Mesodermal cell (in vitro differentiated cells): ENCODE measurements around the gene SNX12.

Source experiments
- H3K27ac ChIP-seq: 2 replicates; pipeline ENCODE4 v1.7.0; 2013; ENCODE audit warnings: mild to moderate bottlenecking, low read depth, low read length, moderate library complexity; ENCODE audit not compliant: severe bottlenecking
- H3K36me3 ChIP-seq: 2 replicates; pipeline ENCODE4 v1.7.1; 2013; ENCODE audit warnings: mild to moderate bottlenecking, low read length, moderate library complexity; ENCODE audit not compliant: control insufficient read depth, insufficient read depth
- H3K4me1 ChIP-seq: one replicate; pipeline ENCODE4 v1.7.1; 2013; ENCODE audit warnings: mild to moderate bottlenecking, low read length; ENCODE audit not compliant: insufficient read depth, control insufficient read depth, poor library complexity, severe bottlenecking
- H3K4me3 ChIP-seq: 2 replicates; pipeline ENCODE4 v1.7.0; 2013; ENCODE audit warnings: low read length, control low read depth, mild to moderate bottlenecking; ENCODE audit not compliant: insufficient read depth, poor library complexity, severe bottlenecking; ENCODE audit errors: extremely low read depth
- H3K9me3 ChIP-seq: 2 replicates; pipeline ENCODE4 v1.7.1; 2013; ENCODE audit warnings: mild to moderate bottlenecking, low read length, moderate library complexity; ENCODE audit not compliant: control insufficient read depth
- WGBS, 2 experiments: methylation state at CpG; one replicate each; pipeline ENCODE4 v1.1.5; 2013; ENCODE audit warnings: missing lambda C conversion rate in 2 of 2; ENCODE audit not compliant: insufficient coverage in 2 of 2; 5-methylcytosine and 5-hydroxymethylcytosine counted together

The SNX12 gene

DNA sequence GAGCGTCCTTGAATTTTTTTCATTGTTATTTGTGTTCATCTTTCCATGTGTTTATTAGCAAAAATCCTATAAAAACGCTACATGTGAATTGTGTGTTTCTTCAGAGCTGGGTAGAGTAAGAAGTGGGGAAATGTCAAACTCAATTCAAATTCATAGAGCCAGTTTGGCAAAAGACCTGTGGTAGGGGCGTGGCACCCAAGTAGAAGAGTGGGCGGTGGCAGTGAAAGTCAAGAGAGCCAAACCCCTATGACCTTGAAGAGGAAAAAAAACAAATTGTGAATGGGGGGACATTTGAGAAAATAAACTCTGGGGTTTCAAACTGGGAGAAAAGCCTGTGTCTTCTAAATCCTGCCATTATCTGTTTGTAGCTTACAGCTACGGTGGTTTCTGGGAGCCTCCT is 23.1 kb upstream of the SNX12 start:
- Histone ChIP-seq H3K27ac (no peak overlapping the region), H3K4me3 (no peak overlapping the region), H3K9me3 (no peaks in the 10 kb centered on the region), H3K36me3 (no peaks in the 10 kb centered on the region), H3K4me1 (no peaks in the 10 kb centered on the region)
- WGBS, 2 experiments: 93 to 100% methylated on average over 3 of the region's 5 CpGs

DNA sequence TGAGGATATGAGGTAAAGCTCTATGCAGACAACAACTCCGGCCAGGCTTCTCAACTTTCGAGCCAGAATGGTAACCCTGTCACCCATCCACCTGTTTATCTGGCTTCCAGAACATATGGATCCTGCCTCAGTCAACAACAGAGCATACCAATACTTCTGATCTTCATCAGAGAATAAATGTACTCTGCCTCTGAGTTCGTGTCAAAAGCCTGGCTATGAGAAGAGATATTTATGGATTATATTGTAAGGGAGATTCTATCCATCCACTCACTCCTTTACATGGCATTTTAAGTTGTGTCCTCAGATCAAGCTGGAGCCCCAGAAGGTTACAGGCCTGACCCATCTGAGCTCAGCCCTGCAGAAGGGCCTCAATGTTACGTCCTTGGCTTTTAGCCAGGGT is 17.8 kb upstream of the SNX12 start:
- 93% methylated on average over 2 of the region's 4 CpGs; no CpG with 5 or more reads in 1 of the 2 experiments for WGBS, 2 experiments
- Histone ChIP-seq H3K4me3 (no peak overlapping the region), H3K9me3 (no peaks in the 10 kb centered on the region), H3K4me1 (no peaks in the 10 kb centered on the region), H3K27ac (no peak overlapping the region), H3K36me3 (no peaks in the 10 kb centered on the region)

- Histone ChIP-seq H3K4me3 (no peak overlapping the region), H3K36me3 (no peaks in the 10 kb centered on the region), H3K27ac (no peak overlapping the region), H3K9me3 (no peaks in the 10 kb centered on the region), H3K4me1 (no peaks in the 10 kb centered on the region)
- WGBS, 2 experiments: 100% methylated on average over 2 of the region's 4 CpGs; no CpG with 5 or more reads in 1 of the 2 experiments
Measured at GRCh38 chrX:71082822-71083221, 14.7 kb upstream of the SNX12 start.

- no peak overlapping the region for H3K27ac ChIP-seq
- H3K9me3 ChIP-seq: no peaks in the 10 kb centered on the region
- WGBS, 2 experiments: 84% methylated on average over 4 of the region's 5 CpGs; no CpG with 5 or more reads in 1 of the 2 experiments
- H3K4me3 ChIP-seq: no peak overlapping the region
- H3K4me1 ChIP-seq: no peaks in the 10 kb centered on the region
- no peaks in the 10 kb centered on the region for H3K36me3 ChIP-seq
Measured at GRCh38 chrX:71082124-71082647, 14.1 kb upstream of the SNX12 start.

- Histone ChIP-seq H3K9me3 (no peaks in the 10 kb centered on the region), H3K27ac (no peak overlapping the region)
- no CpG with 5 or more reads among the region's 3 CpGs for WGBS, 2 experiments
Measured at GRCh38 chrX:71081330-71082123, 13.4 kb upstream of the SNX12 start.

DNA sequence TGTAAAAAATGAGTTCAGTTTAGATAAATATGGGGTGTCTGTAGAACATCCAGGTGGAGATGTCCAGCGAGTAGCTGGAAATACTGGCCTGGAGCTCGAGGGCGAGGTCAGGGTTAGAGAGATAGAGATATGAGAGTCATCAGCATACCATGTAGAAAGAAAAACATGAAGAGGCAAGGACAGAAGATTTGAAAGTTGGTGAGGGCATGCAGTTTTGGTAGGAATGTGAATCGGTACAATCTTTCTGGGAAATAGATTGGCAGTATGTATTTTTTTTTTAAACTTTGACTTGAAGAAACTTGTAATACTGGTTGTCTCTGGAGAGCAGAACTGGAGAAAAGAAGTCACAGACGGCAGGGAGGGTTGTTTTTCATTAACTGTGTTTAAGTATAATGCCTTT is 2.4 kb upstream of the SNX12 start:
- WGBS, 2 experiments: 93% methylated on average over 3 to 4 of the region's 5 CpGs
- Histone ChIP-seq H3K4me1 (no peaks in the 10 kb centered on the region), H3K27ac (no peak overlapping the region), H3K4me3 (no peak overlapping the region), H3K36me3 (no peaks in the 10 kb centered on the region), H3K9me3 (no peaks in the 10 kb centered on the region)

More at GRCh38 chrX:71081330-71082123, 13.4 kb upstream of the SNX12 start:
- no peaks in the 10 kb centered on the region for H3K36me3 ChIP-seq
- no peak overlapping the region for H3K4me3 ChIP-seq
- H3K4me1 ChIP-seq: no peaks in the 10 kb centered on the region

DNA sequence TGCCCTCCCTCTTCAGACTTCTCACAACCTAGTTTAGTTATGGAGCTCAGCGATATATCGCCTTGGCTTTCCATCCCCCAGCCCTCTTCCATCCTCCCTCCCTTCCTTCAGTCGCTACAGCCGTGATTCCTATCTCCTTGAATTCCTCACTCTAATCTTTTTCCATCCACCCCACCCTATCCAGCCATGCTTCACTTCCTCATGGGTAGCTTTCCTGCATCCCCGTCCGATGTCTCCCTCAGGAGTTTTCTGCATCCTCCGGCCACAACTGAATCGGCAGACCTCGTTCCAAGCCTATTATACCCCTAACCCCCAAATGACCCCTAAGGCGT is 456 bp downstream of the SNX12 start:
- Histone ChIP-seq H3K4me3 (peak overlapping the region; percentile 60), H3K9me3 (no peaks in the 10 kb centered on the region), H3K4me1 (no peaks in the 10 kb centered on the region), H3K27ac (peak overlapping the region; percentile 82), H3K36me3 (peaks cover 4% of the 10 kb centered on the region)
- 0% methylated on average over 1 to 7 of the region's 10 CpGs for WGBS, 2 experiments

GRCh38 chrX:71067089-71067488 is 1.0 kb downstream of the SNX12 start:
- Histone ChIP-seq H3K4me1 (no peaks in the 10 kb centered on the region), H3K27ac (no peak overlapping the region), H3K36me3 (peaks cover 4% of the 10 kb centered on the region), H3K4me3 (peak overlapping the region; percentile 60), H3K9me3 (no peaks in the 10 kb centered on the region)
- 0 to 14% methylated on average over 1 of the region's 2 CpGs for WGBS, 2 experiments

DNA sequence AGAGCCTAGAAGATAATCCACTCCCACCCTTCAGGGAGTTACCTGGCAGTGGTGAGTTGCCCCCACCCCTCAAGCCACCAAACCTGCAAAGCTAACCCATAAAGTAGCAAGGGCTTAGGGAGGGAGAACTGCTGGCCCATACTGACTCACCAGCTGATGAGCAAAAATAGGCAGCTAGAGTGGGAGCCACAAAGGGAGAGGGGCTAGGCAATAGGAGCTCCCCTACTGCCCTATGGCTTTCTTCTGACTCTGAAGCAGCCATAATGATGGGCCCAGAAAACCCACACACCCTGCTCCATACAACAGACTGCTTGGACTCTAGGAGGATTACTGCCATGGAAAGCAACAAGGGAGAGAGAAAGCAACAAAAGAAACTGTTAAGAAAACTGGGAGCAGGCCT is 8.0 kb downstream of the SNX12 start:
- H3K36me3 ChIP-seq: peaks cover 45% of the 10 kb centered on the region
- no peaks in the 10 kb centered on the region for H3K9me3 ChIP-seq
- no peak overlapping the region for H3K27ac ChIP-seq
- no peaks in the 10 kb centered on the region for H3K4me1 ChIP-seq
- no peak overlapping the region for H3K4me3 ChIP-seq

- H3K9me3 ChIP-seq: no peaks in the 10 kb centered on the region
- no CpG with 5 or more reads among the region's 3 CpGs for WGBS, 2 experiments
- H3K27ac ChIP-seq: no peak overlapping the region
- peaks cover 45% of the 10 kb centered on the region for H3K36me3 ChIP-seq
- no peak overlapping the region for H3K4me3 ChIP-seq
- no peaks in the 10 kb centered on the region for H3K4me1 ChIP-seq
Measured at GRCh38 chrX:71057848-71058530, 10.1 kb downstream of the SNX12 start.

DNA sequence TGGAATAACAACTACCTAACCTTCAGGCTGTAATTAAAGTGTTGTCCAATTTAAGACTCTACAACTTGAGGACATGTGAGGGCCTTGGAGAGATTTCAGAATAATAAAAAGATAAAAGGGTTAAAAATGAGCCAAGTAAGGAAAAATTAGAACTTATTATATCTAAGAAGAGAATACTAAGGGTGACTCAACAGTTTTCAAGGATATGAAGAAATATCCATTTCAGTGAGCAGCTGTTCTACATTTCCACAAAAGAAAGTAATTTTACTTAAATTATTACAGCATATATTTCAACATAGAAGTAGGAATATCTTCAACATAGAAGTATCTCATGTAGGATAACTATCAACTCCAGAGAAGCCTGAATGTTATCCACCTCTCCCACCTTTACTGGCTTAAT is 11.3 kb downstream of the SNX12 start:
- Histone ChIP-seq H3K27ac (no peak overlapping the region), H3K4me3 (no peak overlapping the region), H3K9me3 (no peaks in the 10 kb centered on the region), H3K4me1 (no peaks in the 10 kb centered on the region), H3K36me3 (peaks cover 49% of the 10 kb centered on the region)
